DMS153 treated with DMSO at 0.1 percent for 48 hours (cell line): Measurements from ENCODE around the gene TIFAB.
A peak's percentile ranks its signal among the peaks of the same experiment; 100 is the strongest.

Experiments
- DNase-seq: peaks from one replicate; lab custom pipeline; 2025; ENCODE audit not compliant: unreplicated experiment; lab: John Stamatoyannopoulos, UW

Gene TIFAB

GRCh38 chr5:135482381-135482933 lies 30.3 kb upstream of the TIFAB start:
- no peak for DNase-seq

GRCh38 chr5:135481909-135482311 lies 29.8 kb upstream of the TIFAB start:
- DNase-seq, result no peak

DNA sequence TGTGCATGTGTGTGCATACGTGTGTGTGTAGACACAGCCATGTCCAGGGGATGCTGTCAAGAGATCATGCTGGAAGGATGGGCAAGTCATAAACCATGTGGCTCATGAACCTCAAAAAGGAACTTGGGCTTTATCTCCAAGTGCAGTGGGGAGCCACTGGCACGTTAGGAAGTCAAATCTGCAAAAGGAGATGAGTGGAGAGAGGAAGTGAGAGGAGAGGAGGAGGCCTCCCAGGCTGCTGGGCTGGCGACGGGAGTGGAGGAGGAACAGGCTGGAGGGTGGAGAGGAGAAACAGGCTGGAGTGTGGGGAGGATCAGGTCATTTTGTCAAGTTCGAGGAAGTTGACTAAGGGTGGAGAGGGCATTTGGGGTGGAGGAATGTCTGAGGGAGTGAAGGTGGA lies 29.2 kb upstream of the TIFAB start:
- DNase-seq, result no peak

DNA sequence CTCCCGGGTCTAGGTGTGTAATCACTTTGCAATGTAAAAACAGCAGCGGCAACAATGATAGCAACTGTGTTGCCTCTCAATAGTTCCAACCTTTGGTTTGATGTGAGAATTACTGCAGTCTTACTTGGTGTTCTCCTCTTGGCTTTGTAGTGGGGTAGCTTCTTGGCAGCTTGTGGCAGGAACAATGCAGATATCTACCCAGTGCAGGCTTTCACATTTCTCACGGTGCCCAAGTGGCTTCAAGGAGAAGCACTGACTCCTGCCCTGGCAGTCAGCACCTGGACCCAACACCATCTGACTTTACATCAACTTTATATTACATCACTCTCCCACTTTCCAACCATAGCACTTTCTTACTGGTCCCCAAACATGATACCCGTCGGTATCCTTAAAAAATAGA lies 28.4 kb upstream of the TIFAB start:
- DNase-seq, result no peak

DNA sequence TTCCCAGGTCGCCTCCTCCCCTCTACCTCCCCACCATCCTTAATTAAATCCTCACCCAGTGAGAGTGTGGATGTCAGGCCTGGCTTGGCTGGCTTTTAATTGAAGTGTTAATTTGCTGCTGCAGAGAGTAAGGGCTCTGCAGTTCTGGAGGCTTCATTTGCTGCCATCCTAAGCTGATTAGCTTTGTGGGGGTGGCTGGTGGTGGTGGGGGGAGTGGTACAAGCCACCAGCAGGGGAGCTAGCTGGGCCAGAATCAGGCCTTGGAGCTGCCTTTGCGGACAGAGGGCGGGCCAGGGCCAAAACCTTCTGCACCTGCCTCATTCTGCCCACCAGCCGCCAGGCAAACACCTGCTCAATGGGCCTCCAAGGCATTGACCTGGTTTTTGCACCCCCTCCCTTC lies 26.8 kb upstream of the TIFAB start:
- no peak for DNase-seq

DNA sequence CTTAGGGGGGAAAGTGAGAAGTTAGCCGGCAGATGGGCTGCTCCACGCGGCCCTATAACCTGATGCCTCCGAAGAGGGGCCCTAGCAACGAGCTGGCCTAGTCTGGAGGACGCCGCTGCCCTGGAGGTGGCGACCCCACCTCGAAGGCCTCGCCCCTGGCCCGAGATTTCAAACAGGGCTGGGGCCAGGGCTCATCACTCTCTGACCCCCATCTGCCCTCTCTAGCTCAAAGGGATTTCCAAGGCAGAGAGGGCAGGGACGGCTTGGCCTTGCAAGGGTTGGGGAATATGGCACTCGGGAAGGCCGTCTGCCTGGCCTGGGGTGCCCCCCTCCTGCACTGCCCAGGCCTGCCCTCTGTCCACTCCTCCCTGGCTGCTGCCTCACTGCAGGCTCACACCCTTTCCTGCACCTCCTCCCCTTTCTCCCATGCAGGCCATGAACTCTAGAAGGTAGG lies 25.5 kb upstream of the TIFAB start:
- no peak for DNase-seq

DNA sequence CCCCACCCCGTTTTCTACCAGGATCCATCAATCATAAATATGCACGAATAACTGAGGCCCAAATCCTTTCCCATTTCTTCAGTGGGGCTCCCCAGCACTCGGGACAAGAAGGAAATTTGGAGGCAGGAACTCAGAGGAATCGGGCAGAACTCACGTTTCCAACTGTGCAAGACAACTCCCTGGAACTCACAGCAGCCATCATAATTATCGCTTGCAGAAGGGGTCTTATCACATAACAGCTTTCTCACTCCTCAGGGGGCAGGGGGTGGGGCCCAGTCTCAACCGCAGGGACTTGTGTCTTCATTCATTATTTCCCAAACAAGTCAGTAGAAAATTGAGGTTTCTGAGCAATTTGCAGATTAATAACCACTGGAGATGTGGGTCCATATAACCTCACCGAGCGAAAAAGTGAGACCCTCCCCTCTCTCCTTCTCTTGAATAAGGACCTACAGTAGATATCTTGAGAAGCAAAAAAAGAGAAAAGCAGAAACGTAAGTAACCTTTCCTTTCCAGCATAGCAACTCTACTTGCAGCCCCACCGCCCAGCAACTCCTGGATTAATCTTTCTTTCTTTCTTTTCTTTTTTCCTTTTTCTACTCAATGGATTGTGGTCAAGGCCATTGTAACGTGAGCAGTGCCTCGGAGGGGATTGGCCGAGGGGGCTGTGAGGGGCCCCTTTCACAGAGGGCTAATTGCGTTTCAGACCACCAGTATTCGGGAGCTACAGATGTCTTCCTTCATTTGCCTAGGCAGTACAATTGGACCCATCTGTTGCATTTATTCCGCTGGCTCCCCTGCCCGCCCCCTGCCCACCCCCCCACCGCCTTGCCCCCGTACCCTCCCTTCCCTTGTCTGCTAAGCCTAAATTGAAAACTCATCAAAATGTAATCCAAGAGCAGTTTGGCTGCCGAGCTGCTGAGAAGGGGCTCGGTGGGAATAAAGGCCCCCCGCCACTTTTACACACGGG lies 24.7 kb upstream of the TIFAB start:
- no peak for DNase-seq

DNA sequence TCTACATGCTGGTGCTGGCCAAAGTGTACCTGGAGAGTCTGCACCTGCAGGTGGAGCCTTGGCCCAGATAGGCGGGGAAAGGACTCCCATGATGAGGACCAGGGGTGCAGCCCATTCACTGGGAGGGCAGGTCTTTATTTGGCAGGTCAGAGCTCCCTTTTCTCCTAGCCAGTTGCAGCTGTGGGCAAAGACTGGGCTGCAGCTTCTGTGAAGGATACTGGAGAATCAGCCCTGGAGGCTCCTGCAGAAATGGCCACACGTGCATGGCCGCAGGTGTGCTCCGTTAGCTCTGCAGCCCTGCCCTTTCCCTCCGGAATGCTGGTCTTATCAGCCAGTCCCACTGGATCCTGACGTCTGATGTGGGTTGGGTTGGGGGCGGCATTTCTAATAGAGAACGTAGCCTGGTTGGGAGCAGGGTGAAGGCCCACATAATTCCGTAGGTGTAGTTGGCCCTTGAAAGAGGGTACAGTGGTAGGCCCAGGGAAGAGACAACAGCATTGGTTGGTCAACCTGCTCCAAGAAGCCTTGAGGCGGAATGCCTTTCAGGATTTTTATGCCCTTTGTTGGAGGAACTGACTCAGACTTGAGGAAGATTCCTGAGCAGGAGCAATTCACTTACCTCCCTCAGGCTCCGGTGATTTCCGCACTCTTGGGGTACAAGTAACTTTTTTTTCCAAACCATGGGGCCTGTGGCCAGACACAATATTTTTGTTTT lies 22.0 kb upstream of the TIFAB start:
- no peak for DNase-seq

DNA sequence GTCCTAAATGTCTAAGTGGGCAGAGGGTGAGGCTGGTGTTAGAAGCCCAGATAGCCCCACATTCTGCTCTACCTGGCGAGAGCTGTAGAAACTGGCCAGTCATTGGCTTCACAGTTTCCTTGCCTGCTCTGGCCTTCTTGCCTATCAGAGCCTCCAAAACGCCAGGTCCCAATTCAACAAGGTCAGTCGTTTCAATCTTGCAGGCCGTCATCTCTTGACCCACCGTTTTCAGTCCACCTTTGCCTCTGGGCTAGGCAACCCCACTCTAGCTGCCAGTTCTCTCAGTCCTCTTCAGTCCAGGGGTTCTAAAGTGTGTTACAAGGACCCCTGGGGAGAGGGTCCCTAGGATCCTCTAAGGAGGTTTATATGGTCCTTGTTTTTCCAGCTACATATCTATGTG lies 20.0 kb upstream of the TIFAB start:
- no peak for DNase-seq

DNA sequence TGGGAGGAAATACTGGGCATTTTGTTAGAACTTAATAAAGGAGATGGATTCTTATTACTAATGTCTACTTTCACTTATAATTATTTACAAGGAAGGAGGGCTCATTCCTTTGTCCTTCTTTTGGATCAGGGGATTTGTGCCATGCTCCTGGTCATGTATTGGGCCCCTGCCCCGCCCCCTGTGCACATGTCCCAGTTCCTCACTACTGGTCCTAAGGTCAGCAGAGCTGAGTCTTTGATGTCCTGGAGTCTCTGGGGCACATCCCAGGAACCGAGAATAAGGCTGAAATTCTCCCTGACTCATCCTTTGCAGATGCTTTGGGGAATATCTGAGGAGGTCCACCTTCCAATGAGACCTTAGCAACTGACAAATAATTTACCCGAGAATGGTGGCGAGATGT lies 19.6 kb upstream of the TIFAB start:
- no peak for DNase-seq

DNA sequence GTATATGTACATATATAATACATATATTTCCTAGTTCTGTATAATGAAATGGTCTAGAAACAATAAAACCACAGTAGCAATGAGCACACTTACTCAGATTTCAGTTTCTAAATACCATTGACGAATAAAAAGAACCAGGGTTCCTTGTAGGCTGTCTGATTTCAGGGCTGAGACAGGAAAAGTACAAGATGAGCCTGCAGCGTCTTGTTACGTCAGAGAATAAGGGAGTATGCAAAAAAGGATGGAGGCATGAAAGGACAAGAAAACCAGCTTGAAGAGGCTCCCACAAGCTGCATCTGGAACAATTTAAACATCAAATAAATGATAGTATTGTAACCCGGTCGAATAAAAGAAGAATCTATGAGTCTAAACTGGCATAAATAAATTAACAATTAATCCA lies 17.8 kb upstream of the TIFAB start:
- DNase-seq, result no peak

DNA sequence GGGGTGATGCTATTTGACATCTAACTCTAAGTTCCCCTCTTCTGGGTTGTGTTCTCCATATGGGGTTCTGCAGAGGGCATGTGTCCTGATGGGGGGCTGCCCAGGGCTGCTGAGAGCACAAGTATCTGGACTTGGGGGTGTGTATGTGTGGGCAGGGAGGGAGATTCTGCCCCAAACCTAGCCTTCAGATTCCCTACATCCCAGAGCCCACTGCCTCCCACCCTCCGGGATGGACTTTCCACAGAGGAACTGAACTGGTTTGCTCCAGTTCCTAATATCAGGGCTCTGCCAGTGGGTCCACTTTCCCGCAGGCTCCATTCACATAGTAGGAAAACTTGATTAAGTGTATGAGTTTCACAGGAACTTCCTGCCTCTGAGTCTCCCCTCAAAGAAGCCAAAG lies 16.4 kb upstream of the TIFAB start:
- DNase-seq, result no peak

GRCh38 chr5:135467871-135468485 lies 15.8 kb upstream of the TIFAB start:
- DNase-seq, result no peak

- DNase-seq, result no peak
Observed at GRCh38 chr5:135467051-135467625, 15.0 kb upstream of the TIFAB start.

GRCh38 chr5:135466178-135467050 lies 14.3 kb upstream of the TIFAB start:
- peak; percentile 3 for DNase-seq

DNA sequence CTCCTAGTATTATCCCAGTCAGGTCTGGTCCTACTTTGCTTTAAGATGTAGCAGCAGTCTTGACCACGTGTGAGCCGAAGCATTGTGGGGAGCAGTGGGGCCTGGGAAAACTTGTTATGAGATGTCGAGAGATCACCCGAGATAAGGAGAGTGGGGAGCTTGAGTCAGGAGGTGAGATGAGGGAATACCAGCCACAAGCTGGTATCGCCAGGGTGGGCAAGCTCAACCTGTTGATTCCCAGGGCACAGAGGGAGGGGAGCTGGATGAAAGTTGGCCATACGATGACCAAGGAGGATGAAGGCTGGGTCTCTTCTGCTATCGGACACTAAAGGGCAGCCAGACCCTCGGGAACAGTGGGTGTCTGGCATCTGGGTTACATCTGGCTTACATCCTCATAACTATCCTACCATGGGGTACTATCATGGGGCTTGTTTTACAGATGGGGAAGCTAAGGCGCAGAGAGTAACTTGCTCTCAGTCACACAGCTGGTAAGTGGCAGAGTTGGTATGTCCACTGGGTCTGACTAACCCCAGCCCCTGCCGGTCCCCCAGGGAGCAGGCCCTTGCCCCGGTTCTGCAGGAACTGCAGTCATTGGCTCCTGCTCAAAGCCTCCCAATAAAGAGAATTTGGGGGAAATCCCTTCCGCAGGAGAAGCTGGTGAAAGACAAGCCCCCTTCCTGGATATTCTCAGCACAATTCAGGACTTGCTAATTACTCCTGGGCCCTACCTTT lies 13.4 kb upstream of the TIFAB start:
- DNase-seq, result no peak

DNA sequence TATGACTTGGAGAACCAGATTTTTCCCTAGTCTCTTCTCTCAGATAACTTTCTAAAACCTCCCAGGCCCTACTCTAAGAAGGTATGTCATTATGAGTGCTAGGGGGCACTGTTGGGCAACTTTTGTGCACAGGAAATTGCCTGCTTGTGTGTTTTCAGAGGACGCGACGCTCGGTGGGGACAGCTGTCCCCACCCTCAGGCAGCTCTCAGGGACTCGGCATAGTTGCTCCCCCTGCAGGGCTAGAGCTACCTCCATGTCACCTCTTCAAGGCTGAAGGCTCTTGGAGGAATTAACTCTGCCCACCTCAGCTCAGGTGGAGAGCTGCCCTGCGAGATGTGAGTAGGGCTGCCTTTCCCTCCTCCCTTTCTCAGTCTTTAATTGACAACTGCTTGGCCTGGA lies 10.2 kb upstream of the TIFAB start:
- peak; percentile 34 for DNase-seq

DNA sequence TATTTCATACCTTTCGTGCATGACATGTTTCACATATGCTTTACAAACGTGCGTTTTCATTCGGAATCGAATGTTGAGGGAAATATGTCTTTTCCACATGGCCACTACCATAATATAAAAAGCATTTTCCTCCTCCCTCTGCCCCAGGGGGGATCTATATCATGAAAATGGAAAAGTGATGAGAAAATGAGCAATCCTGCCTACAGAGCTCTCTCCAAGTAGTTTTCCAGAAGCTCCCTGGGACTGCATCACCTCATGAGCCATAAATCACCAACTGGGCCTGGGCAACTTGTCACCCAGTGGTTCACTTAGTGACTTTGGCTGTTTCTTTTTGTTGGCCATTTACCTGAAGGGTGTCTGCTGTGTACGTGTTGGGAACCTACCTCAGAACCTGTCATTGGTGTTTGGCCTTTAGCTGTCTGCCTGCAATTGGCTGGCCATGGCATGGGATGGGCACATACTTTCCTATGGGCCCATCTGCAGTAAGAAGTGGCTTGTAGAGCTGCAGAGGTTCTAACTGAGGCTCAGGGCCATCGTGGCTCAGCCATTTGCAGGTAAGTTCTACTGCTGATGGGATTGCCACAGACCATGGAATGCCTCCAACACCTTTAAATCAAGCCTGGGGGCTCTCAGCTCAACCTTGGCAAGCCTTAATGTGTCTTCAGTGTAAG lies 9.5 kb upstream of the TIFAB start:
- no peak for DNase-seq
